ENCODE results near the gene WDR3. TPM values are rescaled to one million over a fixed set of nuclear protein-coding genes. Genes with fewer than 3 reads are reported as not detected.

The WDR3 gene
- polyA plus RNA-seq, 3 donors = 4.3 to 13.0 (median 8.0) TPM

GRCh38 chr1:117892512-117892911, 37.0 kb upstream of the WDR3 start:
- no peaks in the 10 kb centered on the region for H3K4me1 Mint-ChIP-seq
- H2AFZ ChIP-seq (ENCODE audit: insufficient read depth, low read depth, low read length, poor library complexity, severe bottlenecking) = no peak overlapping the region
- no peak overlapping the region for H3K27ac Mint-ChIP-seq
- H3K9me3 Mint-ChIP-seq = no peaks in the 10 kb centered on the region
- H3K4me3 ChIP-seq (replicated peaks in 1 of 3; ENCODE audit: low read depth in 2 of 3, low read length in 3 of 3) = no peak overlapping the region
- no peak overlapping the region for H3K4me3 Mint-ChIP-seq
- H3K27me3 Mint-ChIP-seq (ENCODE audit: low read depth in 3 of 3) = no peaks in the 10 kb centered on the region
- H3K9me3 ChIP-seq (replicated peaks in 1 of 2; ENCODE audit: control insufficient read depth in 1 of 2, insufficient read depth in 1 of 2, low read length in 2 of 2) = no peaks in the 10 kb centered on the region
- no peak overlapping the region for H3K27ac ChIP-seq (ENCODE audit: low read depth in 1 of 2, low read length in 2 of 2)
- no peak overlapping the region for H3K9ac ChIP-seq (ENCODE audit: insufficient read depth, low read length, poor library complexity, severe bottlenecking)
- peaks cover 57 to 64% of the 10 kb centered on the region in 2 donors for H3K36me3 Mint-ChIP-seq
- peaks cover 29% of the 10 kb centered on the region for H4K20me1 ChIP-seq (ENCODE audit: insufficient read depth, low read length)
- no peak overlapping the region for H3K4me2 ChIP-seq (replicated peaks; ENCODE audit: extremely low read depth, low read length, poor library complexity, severe bottlenecking)
- no peaks in the 10 kb centered on the region for H3K4me1 ChIP-seq (ENCODE audit: control insufficient read depth in 1 of 2, insufficient read depth in 2 of 2, low read length in 2 of 2)
- intact Hi-C loops (cut with micrococcal nuclease) = loop anchor here in 1 of 2 donors (10.0 kb wide), 1 partner anchor 828 kb away; the partner anchor contains the start of gene TTF2
- peaks cover 75 to 97% of the 10 kb centered on the region in 2 donors for H3K36me3 ChIP-seq (replicated peaks in 1 of 2; ENCODE audit: control insufficient read depth in 1 of 2, insufficient read depth in 2 of 2, low read length in 2 of 2)
- no peak for DNase-seq
- no peaks in the 10 kb centered on the region for H3K79me2 ChIP-seq (ENCODE audit: insufficient read depth, low read length)
- no peak for TF ChIP-seq CTCF (IDR thresholded peaks at IDR 0.05)
- WGBS (ENCODE audit: insufficient coverage) = no CpG with 5 or more reads among the region's 2 CpGs
- H3K27me3 ChIP-seq (ENCODE audit: control insufficient read depth in 2 of 2, insufficient read depth in 2 of 2, low read length in 2 of 2) = no peaks in the 10 kb centered on the region

GRCh38 chr1:117894078-117894477, 35.5 kb upstream of the WDR3 start:
- intact Hi-C loops (cut with micrococcal nuclease) = loop anchor here in 1 of 2 donors (10.0 kb wide), 1 partner anchor 829 kb away; the partner anchor contains the start of gene TTF2
- no peak overlapping the region for H2AFZ ChIP-seq (ENCODE audit: insufficient read depth, low read depth, low read length, poor library complexity, severe bottlenecking)
- no peaks in the 10 kb centered on the region for H3K27me3 Mint-ChIP-seq (ENCODE audit: low read depth in 3 of 3)
- no peaks in the 10 kb centered on the region for H3K9me3 Mint-ChIP-seq
- H4K20me1 ChIP-seq (ENCODE audit: insufficient read depth, low read length) = peaks cover 24% of the 10 kb centered on the region
- H3K4me3 Mint-ChIP-seq = no peak overlapping the region
- H3K9me3 ChIP-seq (replicated peaks in 1 of 2; ENCODE audit: control insufficient read depth in 1 of 2, insufficient read depth in 1 of 2, low read length in 2 of 2) = no peaks in the 10 kb centered on the region
- no peak overlapping the region for H3K27ac ChIP-seq (ENCODE audit: low read depth in 1 of 2, low read length in 2 of 2)
- no peak overlapping the region for H3K4me3 ChIP-seq (replicated peaks in 1 of 3; ENCODE audit: low read depth in 2 of 3, low read length in 3 of 3)
- H3K9ac ChIP-seq (ENCODE audit: insufficient read depth, low read length, poor library complexity, severe bottlenecking) = no peak overlapping the region
- H3K79me2 ChIP-seq (ENCODE audit: insufficient read depth, low read length) = no peaks in the 10 kb centered on the region
- peaks cover 76 to 97% of the 10 kb centered on the region in 2 donors for H3K36me3 ChIP-seq (replicated peaks in 1 of 2; ENCODE audit: control insufficient read depth in 1 of 2, insufficient read depth in 2 of 2, low read length in 2 of 2)
- H3K27ac Mint-ChIP-seq = no peak overlapping the region
- H3K36me3 Mint-ChIP-seq = peaks cover 65 to 72% of the 10 kb centered on the region in 2 donors
- H3K4me2 ChIP-seq (replicated peaks; ENCODE audit: extremely low read depth, low read length, poor library complexity, severe bottlenecking) = no peak overlapping the region
- no CpG with 5 or more reads among the region's 1 CpG for WGBS (ENCODE audit: insufficient coverage)
- H3K4me1 Mint-ChIP-seq = no peaks in the 10 kb centered on the region
- H3K4me1 ChIP-seq (ENCODE audit: control insufficient read depth in 1 of 2, insufficient read depth in 2 of 2, low read length in 2 of 2) = no peaks in the 10 kb centered on the region
- DNase-seq = no peak
- no peaks in the 10 kb centered on the region for H3K27me3 ChIP-seq (ENCODE audit: control insufficient read depth in 2 of 2, insufficient read depth in 2 of 2, low read length in 2 of 2)
- no peak for TF ChIP-seq CTCF (IDR thresholded peaks at IDR 0.05)
